ENCODE results near the gene SLC25A43.

SLC25A43 gene

DNA sequence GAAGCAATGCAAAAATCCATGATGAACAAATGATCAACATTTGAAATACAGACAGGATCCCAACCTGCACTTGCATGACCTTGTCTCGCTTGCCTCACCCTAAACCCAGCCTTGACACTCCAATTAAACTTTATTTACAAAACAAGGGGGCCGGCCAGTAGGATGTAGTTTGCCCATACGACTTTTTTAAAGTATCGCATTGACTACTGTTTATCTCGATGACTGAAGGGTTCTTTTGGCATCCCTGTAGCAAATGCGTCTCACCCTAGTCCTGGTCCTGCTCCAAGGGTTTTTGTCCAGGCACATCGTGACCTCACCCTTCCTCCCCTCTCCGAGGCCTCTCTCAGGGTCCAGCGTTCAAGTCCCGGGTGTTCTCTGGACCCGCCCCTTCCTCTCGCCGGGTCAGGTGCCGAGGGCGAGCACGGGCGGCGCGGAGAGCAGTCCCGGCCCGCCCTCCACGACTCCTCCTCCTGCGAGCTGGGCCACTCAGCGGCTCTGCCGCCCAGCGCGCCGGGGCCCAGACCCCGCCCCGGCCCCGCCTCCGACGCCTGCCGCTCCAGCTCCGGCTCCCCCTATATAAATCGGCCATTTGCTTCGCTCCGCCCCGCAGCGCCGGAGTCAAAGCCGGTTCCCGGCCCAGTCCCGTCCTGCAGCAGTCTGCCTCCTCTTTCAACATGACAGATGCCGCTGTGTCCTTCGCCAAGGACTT is 68.9 kb downstream of the SLC25A43 start, which contains the start of gene SLC25A5:
Gene SLC25A5 (plus strand): TSS at position 603 of the 709 bp plus-strand sequence. CDS start 72 bp downstream, at position 675.
- peak within 1 kb of the TSS; percentile 28 for H2BK15ac ChIP-seq (ENCODE audit: low read depth, poor library complexity, severe bottlenecking)
- peak within 1 kb of the TSS; percentile 84 to 90 for H3K4me3 ChIP-seq (ENCODE audit: insufficient read depth in 1 of 2, low read depth in 1 of 2, low read length in 2 of 2)
- H2BK5ac ChIP-seq (ENCODE audit: low read depth, low read length, poor library complexity, severe bottlenecking): no peak within 1 kb of the TSS
- H4K91ac ChIP-seq (ENCODE audit: low read length): peak within 1 kb of the TSS; percentile 80
- H3K9ac ChIP-seq (ENCODE audit: low read length): peak within 1 kb of the TSS; percentile 92
- no peak within 1 kb of the TSS for H3K23ac ChIP-seq (ENCODE audit: low read length in 2 of 2)
- H4K8ac ChIP-seq (ENCODE audit: low read length): peak within 1 kb of the TSS; percentile 41
- H3K9me3 ChIP-seq (ENCODE audit: control insufficient read depth, low read length): no peaks in the 10 kb centered on the region
- peak within 1 kb of the TSS; percentile 76 to 79 for H3K18ac ChIP-seq (ENCODE audit: low read depth in 1 of 2, low read length in 2 of 2)
- DNase-seq: peak; percentile 82
- peak within 1 kb of the TSS in 1 of 2 experiments; percentile 60 for H3K14ac ChIP-seq (ENCODE audit: low read length in 2 of 2)
- no peak within 1 kb of the TSS for H2AK5ac ChIP-seq (ENCODE audit: low read length, severe bottlenecking)
- H3K36me3 ChIP-seq (ENCODE audit: control insufficient read depth in 1 of 2, insufficient read depth in 2 of 2, low read depth in 1 of 2, low read length in 2 of 2): peaks cover 6 to 18% of the 10 kb centered on the region in 2 experiments
- peak within 1 kb of the TSS; percentile 63 for H3K4me2 ChIP-seq (ENCODE audit: low read length, poor library complexity, severe bottlenecking)
- peak within 1 kb of the TSS; percentile 83 for H3K27ac ChIP-seq (ENCODE audit: low read length, poor library complexity, severe bottlenecking)
- peak within 1 kb of the TSS; percentile 19 for H2BK120ac ChIP-seq (ENCODE audit: low read depth, low read length)
- H2AFZ ChIP-seq (ENCODE audit: low read depth, low read length): no peak within 1 kb of the TSS
- H3K4me1 ChIP-seq (ENCODE audit: control insufficient read depth, insufficient read depth, low read depth, low read length): peaks cover 1% of the 10 kb centered on the region
- peak within 1 kb of the TSS in 1 of 2 experiments; percentile 84 for H3K4ac ChIP-seq (ENCODE audit: low read depth in 1 of 2, low read length in 2 of 2)
- no peak within 1 kb of the TSS for H2BK12ac ChIP-seq (ENCODE audit: low read length in 2 of 2)
- no peaks in the 10 kb centered on the region for H3K79me1 ChIP-seq (replicated peaks; ENCODE audit: low read length, poor library complexity, severe bottlenecking)
- H3K27me3 ChIP-seq (ENCODE audit: control insufficient read depth in 1 of 2, insufficient read depth in 1 of 2, low read length in 2 of 2): peaks cover 0 to 6% of the 10 kb centered on the region in 2 experiments
- 9% methylated on average over 40 of the region's 46 CpGs for WGBS

DNA sequence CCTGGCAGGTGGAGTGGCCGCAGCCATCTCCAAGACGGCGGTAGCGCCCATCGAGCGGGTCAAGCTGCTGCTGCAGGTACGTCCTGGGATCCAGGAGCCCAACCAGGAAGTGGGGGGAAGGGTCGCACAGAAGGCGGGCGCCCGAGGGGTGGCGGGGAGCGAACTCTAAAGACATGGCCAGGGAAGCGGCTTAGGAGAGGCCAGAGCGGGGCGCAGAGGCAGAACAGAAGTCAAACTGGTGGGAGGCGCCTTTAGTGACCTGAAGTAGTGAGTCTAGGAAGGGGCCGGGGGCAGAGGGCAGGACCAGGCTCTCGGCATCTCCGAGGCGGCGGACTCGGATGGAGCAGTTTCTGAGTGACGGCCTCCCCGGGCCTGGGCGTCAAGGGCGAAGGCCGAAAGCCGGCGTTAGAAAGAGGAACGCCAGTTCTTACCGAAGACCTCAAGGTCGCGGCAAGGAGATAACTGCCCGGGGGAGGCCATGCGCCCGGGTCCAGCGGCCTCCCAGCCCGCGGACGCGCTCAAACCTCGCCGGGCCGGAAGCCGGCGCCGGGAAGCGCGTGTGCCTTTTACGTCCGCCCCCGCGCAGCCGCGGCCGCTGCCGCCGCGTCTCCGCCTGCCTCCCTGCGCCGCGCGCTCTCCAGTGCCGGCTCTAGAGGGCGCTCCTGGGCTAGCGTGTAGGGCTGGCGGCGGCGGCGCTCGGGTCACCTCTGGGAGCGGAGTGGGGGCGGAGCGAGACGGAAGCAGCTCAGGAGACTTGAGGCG is 69.6 kb downstream of the SLC25A43 start:
- H4K8ac ChIP-seq (ENCODE audit: low read length): peak overlapping the region; percentile 41
- 0% methylated on average over 32 of the region's 78 CpGs for WGBS
- H3K18ac ChIP-seq (ENCODE audit: low read depth in 1 of 2, low read length in 2 of 2): peak overlapping the region; percentile 76 to 79
- H3K27me3 ChIP-seq (ENCODE audit: control insufficient read depth in 1 of 2, insufficient read depth in 1 of 2, low read length in 2 of 2): peaks cover 0 to 9% of the 10 kb centered on the region in 2 experiments
- H3K27ac ChIP-seq (ENCODE audit: low read length, poor library complexity, severe bottlenecking): peak overlapping the region; percentile 83
- H3K4me2 ChIP-seq (ENCODE audit: low read length, poor library complexity, severe bottlenecking): peak overlapping the region; percentile 52
- peak overlapping the region; percentile 28 for H2BK15ac ChIP-seq (ENCODE audit: low read depth, poor library complexity, severe bottlenecking)
- peak; percentile 75 for DNase-seq
- H3K4me3 ChIP-seq (ENCODE audit: insufficient read depth in 1 of 2, low read depth in 1 of 2, low read length in 2 of 2): peak overlapping the region; percentile 84 to 90
- peak overlapping the region in 1 of 2 experiments; percentile 48 for H3K14ac ChIP-seq (ENCODE audit: low read length in 2 of 2)
- no peak overlapping the region for H2AK5ac ChIP-seq (ENCODE audit: low read length, severe bottlenecking)
- no peak overlapping the region for H2BK5ac ChIP-seq (ENCODE audit: low read depth, low read length, poor library complexity, severe bottlenecking)
- peak overlapping the region in 1 of 2 experiments; percentile 11 for H3K4ac ChIP-seq (ENCODE audit: low read depth in 1 of 2, low read length in 2 of 2)
- peak overlapping the region; percentile 80 for H4K91ac ChIP-seq (ENCODE audit: low read length)
- H3K23ac ChIP-seq (ENCODE audit: low read length in 2 of 2): no peak overlapping the region
- H3K9me3 ChIP-seq (ENCODE audit: control insufficient read depth, low read length): no peaks in the 10 kb centered on the region
- peak overlapping the region; percentile 92 for H3K9ac ChIP-seq (ENCODE audit: low read length)
- no peaks in the 10 kb centered on the region for H3K79me1 ChIP-seq (replicated peaks; ENCODE audit: low read length, poor library complexity, severe bottlenecking)
- peaks cover 6 to 18% of the 10 kb centered on the region in 2 experiments for H3K36me3 ChIP-seq (ENCODE audit: control insufficient read depth in 1 of 2, insufficient read depth in 2 of 2, low read depth in 1 of 2, low read length in 2 of 2)
- H2BK120ac ChIP-seq (ENCODE audit: low read depth, low read length): peak overlapping the region; percentile 19
- H2AFZ ChIP-seq (ENCODE audit: low read depth, low read length): no peak overlapping the region
- H3K4me1 ChIP-seq (ENCODE audit: control insufficient read depth, insufficient read depth, low read depth, low read length): peaks cover 1% of the 10 kb centered on the region
- H2BK12ac ChIP-seq (ENCODE audit: low read length in 2 of 2): no peak overlapping the region

DNA sequence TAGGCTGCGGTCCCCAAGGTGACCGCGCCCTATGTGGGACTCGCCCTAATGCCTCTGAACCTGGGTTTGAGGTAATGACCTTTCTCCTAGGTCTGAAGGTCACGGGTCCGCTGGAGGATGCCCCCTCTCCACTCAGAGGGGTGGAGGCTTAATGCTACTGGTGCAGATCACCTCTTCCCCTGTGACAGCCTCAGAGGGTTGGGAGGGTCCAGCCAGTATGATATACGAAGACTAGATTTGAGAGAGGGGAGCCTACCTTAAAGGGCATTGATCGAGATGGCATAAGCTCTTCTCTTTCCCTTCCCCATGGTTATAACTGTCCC is 70.1 kb downstream of the SLC25A43 start:
- H4K8ac ChIP-seq (ENCODE audit: low read length): no peak overlapping the region
- H2BK5ac ChIP-seq (ENCODE audit: low read depth, low read length, poor library complexity, severe bottlenecking): no peak overlapping the region
- H3K9ac ChIP-seq (ENCODE audit: low read length): peak overlapping the region; percentile 84
- H2AK5ac ChIP-seq (ENCODE audit: low read length, severe bottlenecking): no peak overlapping the region
- H2BK15ac ChIP-seq (ENCODE audit: low read depth, poor library complexity, severe bottlenecking): no peak overlapping the region
- no peak overlapping the region for H3K23ac ChIP-seq (ENCODE audit: low read length in 2 of 2)
- peak overlapping the region; percentile 17 for H3K27ac ChIP-seq (ENCODE audit: low read length, poor library complexity, severe bottlenecking)
- no peaks in the 10 kb centered on the region for H3K9me3 ChIP-seq (ENCODE audit: control insufficient read depth, low read length)
- no peaks in the 10 kb centered on the region for H3K79me1 ChIP-seq (replicated peaks; ENCODE audit: low read length, poor library complexity, severe bottlenecking)
- peaks cover 1% of the 10 kb centered on the region for H3K4me1 ChIP-seq (ENCODE audit: control insufficient read depth, insufficient read depth, low read depth, low read length)
- H3K27me3 ChIP-seq (ENCODE audit: control insufficient read depth in 1 of 2, insufficient read depth in 1 of 2, low read length in 2 of 2): peaks cover 0 to 9% of the 10 kb centered on the region in 2 experiments
- no peak overlapping the region for H4K91ac ChIP-seq (ENCODE audit: low read length)
- H3K18ac ChIP-seq (ENCODE audit: low read depth in 1 of 2, low read length in 2 of 2): peak overlapping the region; percentile 33 to 70
- H3K36me3 ChIP-seq (ENCODE audit: control insufficient read depth in 1 of 2, insufficient read depth in 2 of 2, low read depth in 1 of 2, low read length in 2 of 2): peaks cover 6 to 18% of the 10 kb centered on the region in 2 experiments
- H2BK120ac ChIP-seq (ENCODE audit: low read depth, low read length): no peak overlapping the region
- no peak for DNase-seq
- peak overlapping the region in 1 of 2 experiments; percentile 60 for H3K14ac ChIP-seq (ENCODE audit: low read length in 2 of 2)
- peak overlapping the region; percentile 52 for H3K4me2 ChIP-seq (ENCODE audit: low read length, poor library complexity, severe bottlenecking)
- H2BK12ac ChIP-seq (ENCODE audit: low read length in 2 of 2): no peak overlapping the region
- H2AFZ ChIP-seq (ENCODE audit: low read depth, low read length): no peak overlapping the region
- peak overlapping the region; percentile 62 to 84 for H3K4me3 ChIP-seq (ENCODE audit: insufficient read depth in 1 of 2, low read depth in 1 of 2, low read length in 2 of 2)
- H3K4ac ChIP-seq (ENCODE audit: low read depth in 1 of 2, low read length in 2 of 2): peak overlapping the region in 1 of 2 experiments; percentile 84
- 25% methylated on average over 4 of the region's 8 CpGs for WGBS

All from mesenchymal stem cell (in vitro differentiated cells and primary cell).